Ovary (tissue), 3 donors: Measurements from ENCODE around the gene LGALS9B.
"Not testable (repeated sequence)": the region's sequence is repeated elsewhere in the genome, so short reads cannot be mapped to it uniquely, and the experiment has no call there.

Experiments used
- EP300 ChIP-seq: sonication (generic); formaldehyde crosslinking; IDR thresholded peaks from one replicate; pipeline ENCODE4 v1.6.1; 2017; ENCODE audit warnings: antibody characterized with exemption
- POLR2A ChIP-seq: fragments of 450-650 bp; IDR thresholded peaks from one replicate; pipeline ENCODE4 v1.6.1; 2017; ENCODE audit warnings: antibody characterized with exemption, mild to moderate bottlenecking, moderate library complexity
- TF ChIP-seq, protein P1 (sequence below), 3 donors: fragments of 450-650 bp in 2 of 3; fragments of 200-600 bp in 1 of 3; IDR thresholded peaks; one replicate each; pipeline versions ENCODE4 v1.5.1 to v1.8.0; 2016 to 2022; ENCODE audit warnings: antibody characterized with exemption in 3 of 3, mild to moderate bottlenecking in 1 of 3
- donor health status: DM: no; HTN: no; CAD: no.

DNA sequence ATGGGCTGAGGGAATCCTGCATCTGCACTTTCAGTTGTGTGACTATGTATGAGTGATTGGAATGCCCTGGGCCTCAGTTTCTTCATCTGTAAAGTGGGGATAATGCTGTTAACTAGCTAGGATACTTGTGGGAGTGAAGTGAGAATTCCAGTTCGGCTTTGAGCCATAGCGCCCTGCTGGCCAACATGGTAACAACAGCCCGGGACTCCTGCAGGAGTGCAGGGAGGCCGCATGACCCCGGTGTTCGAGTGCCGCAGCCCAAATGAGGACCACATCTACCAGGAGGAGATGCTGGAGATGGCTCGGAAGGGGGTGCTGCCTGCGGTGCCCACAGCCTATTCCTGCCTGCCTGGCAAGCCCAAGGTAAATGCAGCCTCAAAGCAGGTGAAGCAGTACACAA is 23.7 kb downstream of the LGALS9B start:
- TF ChIP-seq, protein P1, sequence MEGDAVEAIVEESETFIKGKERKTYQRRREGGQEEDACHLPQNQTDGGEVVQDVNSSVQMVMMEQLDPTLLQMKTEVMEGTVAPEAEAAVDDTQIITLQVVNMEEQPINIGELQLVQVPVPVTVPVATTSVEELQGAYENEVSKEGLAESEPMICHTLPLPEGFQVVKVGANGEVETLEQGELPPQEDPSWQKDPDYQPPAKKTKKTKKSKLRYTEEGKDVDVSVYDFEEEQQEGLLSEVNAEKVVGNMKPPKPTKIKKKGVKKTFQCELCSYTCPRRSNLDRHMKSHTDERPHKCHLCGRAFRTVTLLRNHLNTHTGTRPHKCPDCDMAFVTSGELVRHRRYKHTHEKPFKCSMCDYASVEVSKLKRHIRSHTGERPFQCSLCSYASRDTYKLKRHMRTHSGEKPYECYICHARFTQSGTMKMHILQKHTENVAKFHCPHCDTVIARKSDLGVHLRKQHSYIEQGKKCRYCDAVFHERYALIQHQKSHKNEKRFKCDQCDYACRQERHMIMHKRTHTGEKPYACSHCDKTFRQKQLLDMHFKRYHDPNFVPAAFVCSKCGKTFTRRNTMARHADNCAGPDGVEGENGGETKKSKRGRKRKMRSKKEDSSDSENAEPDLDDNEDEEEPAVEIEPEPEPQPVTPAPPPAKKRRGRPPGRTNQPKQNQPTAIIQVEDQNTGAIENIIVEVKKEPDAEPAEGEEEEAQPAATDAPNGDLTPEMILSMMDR (IDR thresholded peaks at IDR 0.05): not testable (repeated sequence)
- not testable (repeated sequence) for TF ChIP-seq EP300, POLR2A
